T1000 (cell line): ENCODE results near the gene PGAP3.

Source experiments
- DNase-seq: peaks from one replicate; lab custom pipeline; 2025; ENCODE audit warnings: mixed read lengths; lab: John Stamatoyannopoulos, UW

The PGAP3 gene

DNA sequence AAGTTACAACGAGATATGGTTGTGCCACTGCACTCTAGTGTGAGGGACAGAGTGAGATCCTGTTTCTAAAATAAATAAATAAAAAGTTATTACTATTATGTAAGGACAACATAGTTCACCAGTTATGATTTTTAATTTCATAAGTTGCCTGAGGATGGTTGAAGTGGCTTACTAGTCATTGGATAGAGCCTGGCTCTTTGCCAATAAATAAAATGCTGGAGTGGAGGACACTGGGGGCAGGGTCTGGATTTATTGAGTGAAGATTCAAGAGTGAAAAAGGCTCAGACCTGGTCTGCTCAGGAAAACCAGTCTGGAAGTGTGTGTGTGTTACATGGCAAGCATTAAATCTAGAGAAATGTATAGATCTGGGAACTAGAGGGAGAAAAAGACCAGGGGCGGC lies 48.8 kb downstream of the PGAP3 start:
- DNase-seq: no peak

DNA sequence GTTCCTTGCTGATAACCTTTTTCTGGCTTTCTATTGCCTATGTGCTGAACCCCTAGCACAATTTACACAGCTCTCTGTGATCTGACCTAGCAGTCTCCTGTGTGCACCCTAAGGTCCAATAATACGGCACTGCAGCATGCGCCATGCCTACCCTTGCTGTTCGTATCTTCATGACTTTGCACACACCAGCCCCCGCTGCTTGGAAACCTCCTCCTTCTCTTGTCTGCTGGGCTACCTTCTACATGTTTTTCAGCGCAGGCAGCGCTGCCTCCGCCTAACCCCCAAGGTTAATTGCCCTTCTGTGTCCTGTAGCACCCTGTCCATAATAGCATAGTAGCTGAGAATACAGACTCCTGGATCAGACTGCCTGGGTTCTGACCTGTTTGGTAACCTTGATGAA lies 49.5 kb downstream of the PGAP3 start:
- DNase-seq: no peak

DNA sequence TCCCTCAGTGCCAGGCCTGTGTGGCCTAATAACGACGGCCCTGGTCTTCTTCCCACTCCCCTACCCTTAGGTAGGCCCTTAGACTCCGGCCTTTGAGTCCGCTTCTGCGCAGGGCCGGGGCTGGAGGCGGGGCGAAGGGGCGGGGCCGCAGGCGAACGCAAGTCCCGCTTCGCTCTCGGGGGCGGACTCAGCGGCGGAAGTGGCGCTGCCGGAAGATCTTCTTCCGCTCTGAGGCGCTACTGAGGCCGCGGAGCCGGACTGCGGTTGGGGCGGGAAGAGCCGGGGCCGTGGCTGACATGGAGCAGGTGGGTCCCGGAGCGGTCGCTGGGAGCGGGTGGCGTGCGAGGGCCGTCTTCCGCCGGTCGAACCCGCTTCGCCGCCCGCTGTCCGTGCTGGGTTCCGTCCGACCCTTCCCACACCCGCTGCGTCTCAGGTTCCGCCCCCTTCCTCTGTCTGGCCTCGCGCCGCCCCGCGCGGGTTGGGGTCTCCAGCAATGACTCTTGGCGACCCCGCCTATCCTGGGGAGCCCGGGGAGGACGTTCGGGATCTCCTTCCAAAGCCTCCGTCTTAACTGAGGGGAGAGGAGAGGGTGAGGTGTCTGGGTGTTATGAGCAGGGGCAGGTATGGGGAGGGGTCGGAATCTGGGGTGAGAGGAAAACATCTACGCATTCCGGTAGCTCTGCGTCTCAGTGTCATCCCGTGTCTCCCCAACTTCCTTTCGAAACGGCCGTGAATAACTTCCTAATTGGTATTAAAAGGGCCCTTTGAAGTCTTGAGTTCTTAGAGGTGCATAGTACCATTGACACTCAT lies 50.7 kb downstream of the PGAP3 start, which contains the start of gene STARD3:
STARD3 (plus strand) TSS at position 218 of the 810 bp plus-strand sequence. CDS start 16,388 bp downstream, outside the sequence.
- peak; percentile 70 for DNase-seq

DNA sequence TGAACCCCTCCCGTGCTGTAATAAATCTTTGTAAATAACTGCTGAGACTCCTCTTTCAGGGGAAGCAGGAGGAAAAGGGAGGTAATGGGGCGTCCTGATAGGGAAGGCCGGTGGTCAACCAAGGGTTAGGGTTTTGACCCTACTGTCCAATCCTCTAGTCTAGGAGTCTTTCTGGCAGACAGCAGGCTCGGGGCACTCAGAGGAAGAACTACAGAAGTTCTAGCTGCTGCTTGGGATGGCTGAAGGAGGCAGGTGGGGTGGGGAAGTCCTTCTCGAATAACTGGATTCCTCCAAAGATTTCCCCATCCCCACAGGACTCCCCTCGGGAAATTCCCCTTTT lies 51.3 kb downstream of the PGAP3 start:
- DNase-seq: no peak

DNA sequence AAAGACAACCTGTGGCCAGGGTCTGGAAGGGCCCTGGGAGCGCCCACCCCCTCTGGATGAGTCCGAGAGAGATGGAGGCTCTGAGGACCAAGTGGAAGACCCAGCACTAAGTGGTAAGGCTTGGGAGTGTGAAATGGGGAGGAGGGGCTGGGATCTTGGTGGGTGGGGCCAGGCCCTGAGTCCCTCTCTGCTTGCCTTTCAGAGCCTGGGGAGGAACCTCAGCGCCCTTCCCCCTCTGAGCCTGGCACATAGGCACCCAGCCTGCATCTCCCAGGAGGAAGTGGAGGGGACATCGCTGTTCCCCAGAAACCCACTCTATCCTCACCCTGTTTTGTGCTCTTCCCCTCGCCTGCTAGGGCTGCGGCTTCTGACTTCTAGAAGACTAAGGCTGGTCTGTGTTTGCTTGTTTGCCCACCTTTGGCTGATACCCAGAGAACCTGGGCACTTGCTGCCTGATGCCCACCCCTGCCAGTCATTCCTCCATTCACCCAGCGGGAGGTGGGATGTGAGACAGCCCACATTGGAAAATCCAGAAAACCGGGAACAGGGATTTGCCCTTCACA lies 52.2 kb downstream of the PGAP3 start:
- no peak for DNase-seq

DNA sequence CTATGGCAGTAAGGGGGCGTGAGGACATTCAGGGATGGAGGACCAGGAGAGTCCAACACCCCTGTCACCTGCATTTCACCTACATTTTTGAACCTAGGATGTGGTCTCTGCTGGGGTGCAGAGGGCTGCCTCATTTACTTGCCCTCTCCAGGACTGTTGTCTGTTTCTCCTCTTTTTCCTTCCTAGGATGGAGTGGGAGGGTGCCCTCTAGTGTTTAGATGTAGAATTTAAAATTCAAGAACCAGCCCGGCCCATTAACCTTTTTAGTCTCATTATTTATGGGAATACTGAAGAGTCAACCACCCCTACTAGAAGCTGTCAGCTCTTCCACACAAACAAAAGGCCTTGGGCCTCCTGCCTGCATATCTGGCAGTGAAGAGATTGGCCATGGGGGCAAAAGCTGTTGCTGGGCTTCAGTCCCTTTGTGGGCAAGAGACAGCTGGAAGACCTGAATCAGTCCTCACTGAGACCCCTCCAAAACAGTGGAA lies 53.4 kb downstream of the PGAP3 start:
- DNase-seq: peak; percentile 11

DNA sequence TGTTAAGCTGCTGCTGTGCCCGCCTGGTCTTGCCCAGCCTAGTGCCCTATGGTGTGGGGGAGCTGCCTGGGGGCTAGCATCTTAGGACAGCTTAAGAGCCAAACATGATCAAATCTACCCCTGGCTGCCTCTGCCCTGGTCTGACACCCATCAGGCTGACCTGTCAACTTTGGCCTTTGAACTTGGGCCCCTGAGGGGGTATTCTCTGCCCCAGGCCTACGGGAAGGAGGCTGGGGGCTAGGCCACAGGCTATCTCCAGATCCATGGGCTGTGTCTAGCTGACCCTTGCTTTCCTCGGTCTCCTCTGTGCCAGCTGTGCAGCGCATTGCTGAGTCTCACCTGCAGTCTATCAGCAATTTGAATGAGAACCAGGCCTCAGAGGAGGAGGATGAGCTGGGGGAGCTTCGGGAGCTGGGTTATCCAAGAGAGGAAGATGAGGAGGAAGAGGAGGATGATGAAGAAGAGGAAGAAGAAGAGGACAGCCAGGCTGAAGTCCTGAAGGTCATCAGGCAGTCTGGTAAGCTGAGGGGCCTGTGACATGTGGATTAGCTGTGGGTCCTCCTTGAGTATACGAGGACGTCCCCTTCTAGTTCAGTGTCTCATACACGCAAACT lies 54.2 kb downstream of the PGAP3 start:
- DNase-seq: no peak

DNA sequence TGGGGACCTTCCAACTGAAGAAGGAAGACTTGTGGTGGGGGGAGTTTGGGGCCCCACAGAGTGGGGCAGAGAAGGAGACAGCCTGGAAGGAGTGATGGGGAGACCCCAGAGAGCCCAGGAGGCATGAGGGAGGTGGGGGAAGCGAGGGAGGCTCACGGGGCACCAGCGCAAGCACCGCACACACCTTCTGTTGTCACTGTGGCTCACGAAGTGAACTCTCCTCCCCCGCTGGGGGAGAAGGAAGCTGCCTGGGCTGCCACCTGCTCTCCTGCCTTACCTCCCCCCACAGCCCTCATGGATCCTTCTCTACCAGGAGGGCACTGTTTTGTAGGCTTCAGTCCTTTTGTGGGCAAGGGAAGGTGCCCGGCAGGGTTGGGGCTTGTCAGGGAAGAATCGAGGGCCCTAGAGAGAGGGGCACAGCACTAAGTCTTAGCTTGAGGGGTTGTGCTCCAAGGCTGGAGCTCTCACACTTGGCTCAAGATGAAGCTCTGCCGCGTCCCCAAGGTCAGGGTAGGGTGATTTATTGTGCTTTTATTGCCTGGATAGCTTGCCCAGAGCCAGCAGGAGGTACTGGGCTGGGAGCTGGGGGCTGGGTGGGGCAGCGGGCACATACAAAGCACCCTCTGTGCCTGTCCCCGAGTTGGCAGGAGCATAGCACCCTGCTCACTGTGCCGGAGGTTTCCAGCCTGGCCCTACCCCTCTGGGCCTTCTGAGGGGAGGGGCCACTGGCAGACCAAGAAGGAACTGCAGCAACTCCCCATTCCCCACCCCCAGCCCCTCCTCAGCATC lies 55.5 kb downstream of the PGAP3 start:
- no peak for DNase-seq

DNA sequence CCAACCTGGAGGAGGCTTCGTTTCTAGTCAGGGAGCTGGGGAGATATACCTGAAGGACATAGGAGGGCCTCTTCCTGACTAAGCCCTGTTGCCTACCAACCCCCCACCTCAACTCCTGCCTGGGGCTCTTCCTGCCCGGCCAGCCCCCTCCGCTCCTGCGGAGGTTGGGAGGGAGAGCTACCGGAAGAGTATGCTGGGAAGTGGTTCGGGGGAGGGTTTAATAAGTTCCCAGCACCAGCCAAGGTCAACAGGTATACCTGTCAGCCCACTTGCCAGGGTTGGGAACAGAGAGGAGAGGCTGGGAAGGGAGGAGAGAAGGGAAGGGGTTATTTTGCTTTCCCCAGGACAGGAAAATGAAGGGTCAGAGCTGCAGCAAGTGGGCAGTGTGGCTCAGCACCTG lies 56.5 kb downstream of the PGAP3 start:
- DNase-seq: no peak

DNA sequence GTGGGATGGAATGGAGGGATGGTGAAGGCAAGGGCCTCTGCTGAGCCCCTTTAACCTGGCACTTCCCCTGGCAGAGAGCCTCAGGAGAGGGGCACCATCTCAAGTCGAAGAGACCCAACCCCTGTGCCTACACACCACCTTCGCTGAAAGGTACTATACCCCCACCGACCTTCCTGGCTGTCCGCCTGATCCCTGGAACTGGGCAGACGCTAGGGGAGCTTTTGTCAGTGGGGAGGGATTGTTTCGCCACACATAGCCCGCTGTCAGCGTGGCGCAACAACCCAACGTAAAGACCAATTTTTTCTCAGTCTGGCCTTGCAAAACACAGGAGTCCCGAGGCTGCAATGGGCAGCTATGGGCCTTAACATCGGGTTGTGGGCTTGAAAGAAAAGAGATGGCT lies 58.0 kb downstream of the PGAP3 start:
- DNase-seq: no peak

DNA sequence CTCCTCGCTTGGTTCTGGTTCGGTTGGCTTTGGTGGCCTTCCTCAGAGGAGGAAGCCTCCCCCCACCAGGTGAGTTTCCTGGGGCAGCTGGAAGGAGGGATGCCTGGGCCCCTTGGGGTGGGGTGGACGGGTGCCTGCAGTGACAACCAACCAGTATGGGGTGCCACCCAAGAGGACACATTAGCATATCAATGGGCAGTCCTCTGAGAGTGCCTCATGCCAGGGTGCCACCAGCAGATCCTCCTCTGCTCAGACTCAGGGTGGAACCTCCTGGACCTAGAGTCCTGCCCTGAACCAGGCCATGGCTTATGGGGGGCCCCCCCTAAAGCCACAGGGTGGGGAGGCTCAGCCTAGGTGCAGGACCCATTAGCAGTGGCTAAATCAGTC lies 58.4 kb downstream of the PGAP3 start:
- no peak for DNase-seq

DNA sequence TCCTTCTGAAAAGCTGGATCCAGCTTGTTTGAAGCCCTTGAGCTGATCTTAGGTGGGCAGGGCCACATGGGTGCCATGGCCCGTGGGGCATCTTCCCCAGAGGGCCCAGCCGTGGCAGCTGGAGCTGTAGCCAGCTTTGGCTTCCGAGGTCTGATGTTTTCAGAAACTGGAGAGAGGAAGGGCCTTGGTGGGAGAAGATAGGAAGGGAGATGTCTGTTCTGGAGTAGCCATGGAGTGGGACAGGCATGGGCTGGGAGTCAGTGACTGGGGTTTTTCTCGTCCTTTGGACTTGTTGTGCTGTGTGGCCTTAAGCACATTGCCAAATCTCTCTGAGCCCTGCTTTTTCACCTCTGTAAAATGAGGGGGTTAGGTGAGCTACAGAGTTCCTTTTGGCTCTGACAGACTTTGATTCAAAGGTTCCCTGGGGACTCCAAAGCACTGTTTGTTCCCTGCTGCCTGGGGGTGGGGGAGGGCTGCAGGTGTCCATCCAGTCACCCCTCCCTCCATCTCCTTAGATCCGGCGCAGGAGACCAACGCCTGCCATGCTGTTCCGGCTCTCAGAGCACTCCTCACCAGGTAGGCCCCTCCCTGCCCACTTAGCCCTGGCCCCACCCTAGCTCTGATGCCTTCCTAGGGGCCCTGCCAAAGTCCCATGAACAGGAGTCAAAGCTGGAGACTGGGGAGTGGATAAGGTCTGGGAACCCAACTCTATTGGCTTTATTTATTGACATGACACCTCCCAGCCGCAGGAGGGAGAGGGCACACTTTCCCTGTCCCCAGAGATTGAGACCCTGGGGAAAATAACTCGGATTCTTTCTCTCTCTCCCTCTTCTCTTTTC lies 59.0 kb downstream of the PGAP3 start:
- DNase-seq: no peak

DNA sequence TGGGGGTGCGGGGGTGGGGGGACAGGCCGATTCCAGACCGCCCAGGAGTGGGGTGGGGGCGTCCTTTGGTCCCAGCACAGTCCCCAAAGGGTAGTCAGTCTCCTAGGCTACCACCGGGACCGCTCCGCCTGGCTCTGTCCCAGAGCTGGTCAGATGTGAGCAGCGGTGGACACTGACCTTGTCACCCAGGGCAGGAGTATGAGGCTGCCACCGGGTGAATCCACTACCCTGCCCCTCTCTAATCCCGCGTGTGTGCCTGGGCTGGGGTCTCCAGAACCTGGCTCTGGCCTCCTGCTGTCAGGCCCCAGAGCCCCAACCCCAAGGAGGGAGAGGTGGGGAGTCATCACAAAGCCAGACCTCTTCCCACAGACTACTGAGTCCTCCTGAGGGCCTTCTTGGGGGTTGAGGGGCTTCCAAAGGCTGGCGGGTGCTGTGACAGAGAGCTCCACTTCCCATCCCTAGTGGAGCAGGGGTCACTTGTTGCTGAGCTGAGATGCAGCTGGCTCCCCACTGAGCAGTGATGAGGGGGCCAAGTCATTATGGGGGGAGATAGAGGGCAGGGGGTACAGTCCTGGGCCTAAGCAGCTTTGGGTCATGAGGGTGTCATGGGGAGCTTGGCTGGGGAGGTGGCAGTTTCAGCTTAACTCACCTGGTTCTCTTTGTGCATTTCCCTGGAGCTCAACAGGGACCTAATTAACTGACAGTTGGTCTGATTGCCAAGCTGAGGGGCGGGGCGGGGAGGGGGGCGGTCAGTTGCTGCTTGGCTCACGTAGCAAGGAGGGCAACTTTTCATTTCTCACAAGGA lies 59.9 kb downstream of the PGAP3 start:
- no peak for DNase-seq

DNA sequence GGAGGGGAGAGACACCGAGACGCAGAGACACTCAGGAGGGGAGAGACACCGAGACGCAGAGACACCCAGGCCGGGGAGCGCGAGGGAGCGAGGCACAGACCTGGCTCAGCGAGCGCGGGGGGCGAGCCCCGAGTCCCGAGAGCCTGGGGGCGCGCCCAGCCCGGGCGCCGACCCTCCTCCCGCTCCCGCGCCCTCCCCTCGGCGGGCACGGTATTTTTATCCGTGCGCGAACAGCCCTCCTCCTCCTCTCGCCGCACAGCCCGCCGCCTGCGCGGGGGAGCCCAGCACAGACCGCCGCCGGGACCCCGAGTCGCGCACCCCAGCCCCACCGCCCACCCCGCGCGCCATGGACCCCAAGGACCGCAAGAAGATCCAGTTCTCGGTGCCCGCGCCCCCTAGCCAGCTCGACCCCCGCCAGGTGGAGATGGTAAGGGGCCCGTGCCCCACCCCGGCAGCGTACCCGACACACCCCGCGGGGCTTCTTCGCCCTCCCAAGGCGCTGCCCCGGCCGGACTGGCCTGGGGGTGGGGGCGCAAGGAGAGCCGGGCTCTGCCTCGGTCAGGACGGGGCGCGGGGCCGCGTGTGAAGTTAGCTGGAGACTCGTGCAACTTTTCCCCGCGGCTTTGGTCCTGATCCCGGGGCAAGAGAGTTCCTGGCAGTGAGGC lies 60.7 kb downstream of the PGAP3 start:
- no peak for DNase-seq

DNA sequence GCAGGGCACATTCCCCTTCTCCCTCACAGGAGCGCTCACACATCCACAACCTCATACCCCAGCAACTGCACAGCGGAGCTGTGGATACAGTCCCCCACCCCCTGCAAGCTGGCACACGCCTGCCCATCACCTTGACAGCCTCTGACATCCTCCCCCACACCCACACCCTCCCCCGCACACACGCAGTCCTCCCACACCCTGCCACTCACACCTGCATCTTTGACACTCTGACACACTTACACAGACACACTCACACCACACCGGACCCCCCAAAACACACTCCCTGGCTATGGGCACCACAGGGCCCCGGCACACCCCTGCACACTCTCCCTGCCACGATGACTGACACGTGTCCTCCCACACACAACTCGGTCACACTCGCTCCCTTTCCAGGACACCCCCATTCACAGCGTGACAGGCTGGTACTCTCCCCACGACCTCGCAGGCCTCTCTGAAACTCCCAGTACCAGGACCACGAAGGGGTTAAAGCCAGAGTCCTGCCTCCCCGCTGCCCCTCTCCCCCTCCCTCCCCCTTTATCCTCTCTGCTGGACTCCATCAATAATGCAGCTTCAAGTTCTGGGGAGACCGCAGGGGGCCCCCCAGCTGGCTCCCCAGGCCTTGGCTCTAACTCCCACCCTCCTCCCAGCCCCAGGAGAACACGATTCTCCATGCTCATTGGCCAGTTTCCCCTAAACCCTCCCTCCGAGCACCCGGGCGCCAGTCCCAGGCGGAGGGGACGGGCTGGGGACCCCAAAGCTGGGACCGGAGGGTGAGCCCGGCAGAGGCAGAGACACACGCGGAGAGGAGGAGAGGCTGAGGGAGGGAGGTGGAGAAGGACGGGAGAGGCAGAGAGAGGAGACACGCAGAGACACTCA lies 61.4 kb downstream of the PGAP3 start, which contains the start of gene PPP1R1B:
PPP1R1B (plus strand) TSS at position 782 of the 876 bp plus-strand sequence. CDS start 441 bp downstream, outside the sequence.
- no peak for DNase-seq

DNA sequence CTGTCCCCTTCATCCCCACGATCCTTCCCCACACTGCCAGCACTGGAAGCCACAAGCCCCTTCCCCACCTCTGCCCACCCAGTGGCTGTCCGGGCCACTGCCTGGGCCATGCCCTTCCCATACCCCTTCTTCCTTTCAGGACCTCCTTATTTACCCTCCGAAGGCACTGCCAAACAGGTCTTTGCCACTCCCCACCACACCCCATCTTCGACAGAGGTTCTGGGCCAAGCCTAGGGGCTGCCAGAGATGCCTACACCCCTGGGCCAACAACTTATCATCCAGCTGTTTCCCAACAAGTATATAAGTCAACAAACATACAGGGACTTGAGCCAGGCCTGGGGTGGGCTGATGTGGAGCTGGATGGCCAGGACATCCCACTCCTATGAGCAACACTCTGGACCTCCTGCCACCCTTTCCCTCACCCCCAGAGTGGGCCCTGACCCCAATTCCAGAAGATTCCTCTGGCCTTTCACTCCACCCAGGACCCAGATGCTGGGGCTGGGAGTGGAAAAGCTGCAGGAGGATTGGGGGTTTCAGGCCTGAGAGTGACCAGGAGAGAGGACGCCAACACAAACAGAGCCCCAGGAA lies 62.6 kb downstream of the PGAP3 start:
- DNase-seq: no peak

DNA sequence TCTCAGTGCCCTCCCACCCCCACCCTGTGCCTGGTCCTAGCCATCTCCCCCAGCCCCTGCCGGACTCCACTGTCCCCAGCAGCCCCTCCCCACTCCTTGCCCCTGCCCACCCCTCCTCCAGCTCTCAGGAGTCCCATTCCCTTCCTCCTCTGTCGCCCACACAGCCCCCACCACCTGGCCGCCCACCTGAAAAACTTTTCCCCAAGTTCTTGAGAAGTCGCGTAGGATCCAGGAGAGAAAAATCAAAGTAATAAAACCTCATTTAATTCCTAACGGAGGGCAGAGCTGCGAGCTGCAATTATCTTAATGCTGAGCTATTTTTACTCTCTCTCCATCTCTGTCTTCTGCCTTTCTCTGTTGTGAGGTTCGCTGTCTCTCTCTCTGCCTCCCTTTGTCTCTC lies 63.5 kb downstream of the PGAP3 start:
- no peak for DNase-seq

DNA sequence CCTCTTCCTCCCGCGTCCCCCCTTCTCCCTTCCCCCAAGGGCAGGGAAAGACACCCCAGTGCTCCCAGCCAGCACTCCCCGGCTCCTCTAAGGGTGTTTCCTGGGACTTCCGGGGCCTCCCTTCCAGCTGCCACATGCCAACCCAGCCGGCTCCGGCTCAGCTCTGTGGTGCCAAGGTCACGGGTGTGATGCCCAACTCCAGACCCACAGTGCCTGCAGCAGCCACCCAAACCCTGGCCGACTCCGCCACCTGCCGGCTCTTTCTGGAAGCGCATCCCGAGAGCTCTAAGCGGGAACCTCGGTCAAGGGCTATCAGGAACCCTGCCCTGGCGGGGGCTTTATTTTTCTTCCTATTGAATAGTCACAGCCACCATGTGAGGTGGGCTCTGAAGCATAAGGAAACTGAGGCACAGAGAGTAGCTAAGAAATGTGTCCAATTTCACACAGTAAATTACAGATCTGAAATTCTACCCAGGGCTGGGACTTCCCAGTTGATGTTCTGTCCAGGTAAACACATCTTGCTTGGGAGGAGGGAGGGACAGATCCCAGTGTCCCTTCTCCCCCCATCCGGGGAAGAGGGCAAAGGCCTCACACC lies 64.4 kb downstream of the PGAP3 start:
- peak; percentile 75 for DNase-seq
